HPDE6-E6E7 (cell line): Measurements from ENCODE around the gene NBDY.
"Not testable (repeated sequence)": the region's sequence is repeated elsewhere in the genome, so short reads cannot be mapped to it uniquely, and the experiment has no call there.

Source experiments
- DNase-seq: peaks from one replicate; pipeline ENCODE4 v3.0.0; 2011; ENCODE audit warnings: missing footprints; ENCODE audit errors: extremely low spot score

The NBDY gene

GRCh38 chrX:56800801-56801200, 71.8 kb downstream of the NBDY start:
- no peak for DNase-seq

GRCh38 chrX:56802428-56802827, 73.4 kb downstream of the NBDY start:
- DNase-seq, result no peak

GRCh38 chrX:56802921-56803849, 74.1 kb downstream of the NBDY start:
- DNase-seq, result no peak

DNA sequence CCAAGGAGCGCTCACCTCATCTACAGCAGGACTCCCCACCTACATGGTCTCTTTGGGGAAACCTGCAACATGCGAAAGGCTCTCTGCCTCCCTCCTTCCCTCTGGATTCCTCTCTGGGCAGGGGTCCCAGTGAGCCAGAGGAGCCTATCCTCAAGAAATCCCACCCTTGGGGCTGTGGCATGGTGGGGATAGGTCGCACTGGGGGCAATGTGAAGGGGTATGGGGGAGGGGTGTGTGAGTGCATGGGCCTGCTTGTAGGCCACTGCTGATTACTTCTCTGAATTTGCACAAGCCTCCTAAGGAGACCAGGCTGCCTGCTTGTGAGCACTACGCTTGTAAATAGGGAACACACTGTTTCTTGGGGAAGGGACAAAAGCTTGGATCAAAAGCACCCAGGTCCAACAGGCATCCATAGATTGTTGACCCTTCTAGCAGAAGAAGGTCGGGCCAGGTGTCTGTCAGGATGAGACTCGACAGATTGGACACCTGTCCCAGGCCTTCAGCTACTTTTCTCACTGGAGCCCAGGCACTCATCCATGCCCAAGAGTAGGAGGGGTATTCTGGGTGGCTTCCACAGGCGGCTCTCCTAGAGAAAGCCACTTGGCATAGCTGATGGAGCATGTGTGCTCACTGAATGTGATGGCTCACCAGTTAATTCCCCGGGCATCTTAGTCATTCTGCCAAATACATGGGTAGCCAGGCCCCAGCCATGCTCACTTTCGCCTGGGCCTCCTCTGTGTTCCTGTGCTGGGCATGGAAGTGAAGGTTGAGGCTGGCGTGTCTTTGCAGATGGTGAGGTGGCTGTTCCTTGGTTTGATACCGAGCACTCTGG, 75.0 kb downstream of the NBDY start:
- DNase-seq, result no peak

- DNase-seq, result no peak
These were observed 75.8 kb downstream of the NBDY start for GRCh38 chrX:56804867-56805266.

DNA sequence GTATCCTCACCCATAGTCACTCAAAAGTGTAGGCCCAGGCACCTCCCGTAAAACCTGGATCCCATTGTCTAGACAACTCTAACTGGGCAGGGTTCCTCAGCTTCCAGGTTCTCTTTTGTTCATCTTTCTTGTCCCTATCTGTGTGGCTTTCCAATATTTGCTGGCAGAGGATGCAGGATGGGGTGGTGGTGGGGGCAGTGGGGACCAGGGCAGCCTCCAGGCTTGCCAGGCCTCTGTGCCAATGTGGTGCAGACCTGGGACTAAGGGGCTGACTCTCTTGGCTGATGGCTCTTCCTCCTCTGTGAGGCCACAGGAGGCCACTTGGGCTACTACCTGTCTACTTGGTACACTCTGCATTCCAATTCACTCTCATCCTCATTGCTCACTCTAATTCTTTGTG, 76.4 kb downstream of the NBDY start:
- DNase-seq, result no peak

DNA sequence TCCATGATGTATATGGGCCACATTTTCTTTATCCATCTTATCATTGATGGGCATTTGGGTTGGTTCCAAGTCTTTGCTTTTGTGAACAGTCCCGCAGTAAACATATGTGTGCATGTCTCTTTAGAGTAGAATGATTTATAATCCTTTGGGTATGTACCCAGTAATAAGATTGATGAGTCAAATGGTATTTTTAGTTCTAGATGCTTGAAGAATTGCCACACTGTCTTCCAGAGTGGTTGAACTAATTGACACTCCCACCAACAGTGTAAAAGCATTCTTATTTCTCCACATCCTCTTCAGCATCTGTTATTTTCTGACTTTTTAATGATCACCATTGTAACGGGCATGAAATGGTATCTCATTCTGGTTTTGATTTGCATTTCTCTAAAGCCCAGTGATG, 77.1 kb downstream of the NBDY start:
- not testable (repeated sequence) for DNase-seq

DNA sequence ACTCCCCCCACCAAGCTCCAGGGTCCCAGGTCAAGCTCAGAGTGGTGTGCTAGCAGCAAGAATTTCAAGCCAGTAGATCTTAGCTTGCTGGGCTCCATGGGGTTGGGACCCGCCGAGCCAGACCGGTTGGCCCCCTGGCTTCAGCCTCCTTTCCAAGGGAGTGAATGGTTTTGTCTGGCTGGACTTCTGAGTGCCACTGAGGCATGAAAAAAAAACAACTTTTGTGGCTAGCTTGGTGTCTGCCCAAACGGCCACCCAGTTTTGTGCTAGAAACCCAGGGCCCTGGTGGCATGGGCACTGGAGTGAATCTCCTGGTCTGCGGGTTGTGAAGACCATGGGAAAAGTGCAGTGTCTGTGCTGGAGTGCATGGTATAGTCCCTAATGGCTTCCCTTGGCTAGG, 82.6 kb downstream of the NBDY start:
- no peak for DNase-seq

GRCh38 chrX:56812515-56813105, 83.6 kb downstream of the NBDY start:
- no peak for DNase-seq

GRCh38 chrX:56813318-56813837, 84.3 kb downstream of the NBDY start:
- peak; percentile 54 for DNase-seq

GRCh38 chrX:56817179-56817578, 88.1 kb downstream of the NBDY start:
- DNase-seq, result no peak

GRCh38 chrX:56826020-56826419, 97.0 kb downstream of the NBDY start:
- DNase-seq, result no peak

DNA sequence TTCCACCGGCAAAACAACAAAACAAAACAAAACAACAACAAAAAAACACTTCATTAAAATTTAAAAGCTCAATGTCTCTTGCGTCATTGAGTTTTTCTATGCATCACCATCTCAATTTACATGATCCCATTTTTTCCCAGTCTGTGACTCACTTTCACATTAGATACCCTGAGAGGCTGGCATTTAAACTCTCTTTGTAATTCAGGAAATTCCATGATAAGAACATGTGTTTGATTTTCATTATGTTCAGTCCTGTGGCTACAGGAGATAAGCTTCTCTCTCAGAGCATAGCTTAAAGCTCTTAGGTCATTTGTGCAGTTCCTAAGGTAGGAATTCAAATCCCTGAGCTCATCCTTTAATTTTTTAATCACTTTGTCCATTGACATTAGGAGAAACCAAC, 104.6 kb downstream of the NBDY start:
- DNase-seq, result no peak

DNA sequence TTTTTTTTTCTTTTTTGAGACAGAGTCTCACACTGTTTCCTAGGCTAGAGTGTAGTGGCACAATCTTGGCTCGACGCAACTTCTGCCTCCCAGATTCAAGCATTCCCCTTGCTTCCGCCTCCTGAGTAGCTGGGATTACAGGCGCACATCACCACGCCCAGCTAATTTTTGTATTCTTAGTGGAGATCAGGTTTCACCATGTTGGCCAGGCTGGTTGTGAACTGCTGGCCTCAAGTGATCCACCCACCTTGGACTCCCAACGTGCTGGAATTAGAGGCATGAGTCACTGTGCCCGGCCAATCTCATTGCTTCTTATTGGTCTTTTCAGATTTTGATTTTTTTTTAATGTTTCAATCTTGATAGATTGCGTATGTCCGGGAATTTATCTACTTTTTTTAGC, 124.4 kb downstream of the NBDY start:
- DNase-seq, result no peak

DNA sequence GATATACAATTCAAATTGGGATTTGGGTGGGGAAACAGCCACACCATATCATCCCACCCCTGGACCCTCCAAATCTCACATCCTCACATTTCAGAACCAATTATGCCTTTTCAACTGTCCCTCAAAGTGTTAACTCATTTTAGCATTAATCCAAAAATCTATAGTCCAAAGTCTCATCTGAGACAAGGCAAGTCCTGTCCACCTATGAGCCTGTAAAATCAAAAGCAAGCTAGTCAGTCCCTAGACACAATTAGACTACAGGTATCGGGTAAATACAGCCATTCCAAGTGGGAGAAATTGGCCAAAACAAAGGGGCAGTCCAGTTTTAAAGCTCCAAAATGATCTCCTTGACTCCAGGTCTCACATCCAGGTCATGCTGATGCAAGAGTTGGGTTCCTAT, 128.0 kb downstream of the NBDY start:
- DNase-seq, result no peak

GRCh38 chrX:56860888-56861287, 131.8 kb downstream of the NBDY start:
- no peak for DNase-seq
